ENCODE measurements around the gene SMIM35.

Gene SMIM35

GRCh38 chr11:118000067-118000849, 86.5 kb downstream of the SMIM35 start:
- no peak for DNase-seq

- no peak for DNase-seq
These were observed 87.3 kb downstream of the SMIM35 start for GRCh38 chr11:117999354-117999993.

GRCh38 chr11:117998664-117999353, 88.0 kb downstream of the SMIM35 start:
- DNase-seq = no peak

GRCh38 chr11:117997823-117998579, 88.8 kb downstream of the SMIM35 start:
- no peak for DNase-seq

GRCh38 chr11:117997406-117997805, 89.4 kb downstream of the SMIM35 start:
- DNase-seq = no peak

GRCh38 chr11:117996058-117996457, 90.7 kb downstream of the SMIM35 start:
- no peak for DNase-seq

- DNase-seq = no peak
These were observed 91.3 kb downstream of the SMIM35 start for GRCh38 chr11:117995472-117995871.

- DNase-seq = no peak
These were observed 92.6 kb downstream of the SMIM35 start for GRCh38 chr11:117993988-117994745.

- no peak for DNase-seq
These were observed 94.1 kb downstream of the SMIM35 start for GRCh38 chr11:117992620-117993019.

GRCh38 chr11:117992136-117992535, 94.6 kb downstream of the SMIM35 start:
- DNase-seq = no peak

- no peak for DNase-seq
These were observed 97.2 kb downstream of the SMIM35 start for GRCh38 chr11:117989351-117990102.

GRCh38 chr11:117986981-117987574, 99.7 kb downstream of the SMIM35 start:
- no peak for DNase-seq

GRCh38 chr11:117985953-117986887, 100.5 kb downstream of the SMIM35 start, which contains the start of gene IL10RA:
TSS of gene IL10RA (plus strand) at chr11:117986394. CDS start at chr11:117986468, 74 bp downstream.
- DNase-seq = no peak

- no peak for DNase-seq
These were observed 102.3 kb downstream of the SMIM35 start for GRCh38 chr11:117984476-117984875.

GRCh38 chr11:117983163-117983475, 103.6 kb downstream of the SMIM35 start:
- no peak for DNase-seq

GRCh38 chr11:117980720-117981119, 106.0 kb downstream of the SMIM35 start:
- DNase-seq = no peak

GRCh38 chr11:117980280-117980679, 106.5 kb downstream of the SMIM35 start:
- no peak for DNase-seq

- no peak for DNase-seq
These were observed 107.1 kb downstream of the SMIM35 start for GRCh38 chr11:117979481-117980211.

GRCh38 chr11:117978991-117979390, 107.8 kb downstream of the SMIM35 start:
- no peak for DNase-seq
